GM13976 (cell line): ENCODE results near the gene CANT1.
"Not testable (repeated sequence)": the region's sequence is repeated elsewhere in the genome, so short reads cannot be mapped to it uniquely, and the experiment has no call there.

Source experiments
- DNase-seq: peaks from one replicate; pipeline ENCODE4 v3.0.0; 2012; ENCODE audit warnings: low spot score
- CTCF ChIP-seq: IDR thresholded peaks from 2 replicates; pipeline ENCODE4 v1.5.1; 2012; ENCODE audit warnings: borderline replicate concordance, mild to moderate bottlenecking; ENCODE audit not compliant: insufficient read depth; ENCODE audit errors: extremely low read depth, missing control alignments, control extremely low read depth
- in situ Hi-C: fragments of 300-500 bp; cut with MboI; formaldehyde crosslinking; loops from one replicate; pipeline ENCODE4 v1.12.0; 2022; ENCODE audit warnings: low sequenced_read_pairs, mixed read lengths, inconsistent platforms; ENCODE audit not compliant: unreplicated experiment

Gene CANT1

GRCh38 chr17:78965491-78965924 is 44.1 kb downstream of the CANT1 start:
- TF ChIP-seq CTCF: no peak
- in situ Hi-C loops: loop anchor here (10.0 kb wide), 1 partner anchor 101 kb away; no protein-coding TSS in a partner anchor

GRCh38 chr17:78963378-78963777 is 46.2 kb downstream of the CANT1 start:
- no peak for DNase-seq
- in situ Hi-C loops: loop anchor here (10.0 kb wide), 1 partner anchor 99 kb away; no protein-coding TSS in a partner anchor
- no peak for TF ChIP-seq CTCF

More at GRCh38 chr17:78965491-78965924, 44.1 kb downstream of the CANT1 start:
- no peak for DNase-seq

- in situ Hi-C loops: loop anchor here (10.0 kb wide), 1 partner anchor 98 kb away; no protein-coding TSS in a partner anchor
Measured at GRCh38 chr17:78962984-78963348, 46.6 kb downstream of the CANT1 start.

GRCh38 chr17:78962345-78962983 is 47.1 kb downstream of the CANT1 start:
- no peak for DNase-seq
- in situ Hi-C loops: loop anchor here (10.0 kb wide), 1 partner anchor 98 kb away; no protein-coding TSS in a partner anchor
- TF ChIP-seq CTCF: no peak

More at GRCh38 chr17:78962984-78963348, 46.6 kb downstream of the CANT1 start:
- not testable (repeated sequence) for DNase-seq

GRCh38 chr17:78961571-78961970 is 48.0 kb downstream of the CANT1 start:
- no peak for DNase-seq
- in situ Hi-C loops: loop anchor here (10.0 kb wide), 1 partner anchor 97 kb away; no protein-coding TSS in a partner anchor
- no peak for TF ChIP-seq CTCF

GRCh38 chr17:78960928-78961327 is 48.6 kb downstream of the CANT1 start:
- in situ Hi-C loops: loop anchor here (10.0 kb wide), 1 partner anchor 96 kb away; no protein-coding TSS in a partner anchor
- TF ChIP-seq CTCF: no peak
- DNase-seq: no peak

- in situ Hi-C loops: loop anchor here (10.0 kb wide), 1 partner anchor 95 kb away; no protein-coding TSS in a partner anchor
- no peak for DNase-seq
- no peak for TF ChIP-seq CTCF
Measured at GRCh38 chr17:78959803-78960202, 49.8 kb downstream of the CANT1 start.
